Keratinocyte (primary cell): ENCODE results near the gene ASCL4. TPM values are rescaled to one million over a fixed set of nuclear protein-coding genes. Genes with fewer than 3 reads are reported as not detected.

Experiments used
- DNase-seq: peaks from one replicate; pipeline ENCODE4 v3.0.0-alpha.2; 2011; ENCODE audit warnings: low read depth, missing footprints, low spot score
- FAIRE-seq: peaks from 2 replicates; lab custom pipeline; 2011; peaks lifted over from hg19 to GRCh38; lab: Jason Lieb, UNC
- H2AFZ ChIP-seq: 2 replicates; pipeline ENCODE4 v1.6.0; 2012; ENCODE audit warnings: low read length, control low read depth, inconsistent platforms; ENCODE audit not compliant: control insufficient read depth
- H3K27ac ChIP-seq: 2 replicates; pipeline ENCODE4 v1.5.1; 2011; ENCODE audit warnings: low read length; ENCODE audit not compliant: control insufficient read depth, insufficient read depth
- H3K27me3 ChIP-seq: 3 replicates; pipeline ENCODE4 v1.6.0; 2011; ENCODE audit warnings: low read length; ENCODE audit not compliant: control insufficient read depth, insufficient read depth; ENCODE audit errors: extremely low read depth
- H3K36me3 ChIP-seq, 2 experiments: 2 replicates in 1 of 2; 3 replicates in 1 of 2; pipeline ENCODE4 v1.5.1; 2011; ENCODE audit warnings: low read length in 2 of 2, mild to moderate bottlenecking in 1 of 2; ENCODE audit not compliant: control insufficient read depth in 2 of 2, insufficient read depth in 2 of 2; ENCODE audit errors: extremely low read depth in 1 of 2
- H3K4me1 ChIP-seq: 3 replicates; pipeline ENCODE4 v1.5.1; 2011; ENCODE audit warnings: low read length; ENCODE audit not compliant: control insufficient read depth, insufficient read depth; ENCODE audit errors: extremely low read depth
- H3K4me2 ChIP-seq: 3 replicates; pipeline ENCODE4 v1.6.0; 2011; ENCODE audit warnings: low read depth, low read length; ENCODE audit not compliant: control insufficient read depth, insufficient read depth; ENCODE audit errors: extremely low read depth
- H3K4me3 ChIP-seq, 3 experiments: fragments of 200-600 bp in 1 of 3; sonication (generic) in 1 of 3; 2 replicates in 2 of 3; 3 replicates in 1 of 3; pipeline ENCODE4 v1.5.1; 2011 to 2016; ENCODE audit warnings: low read length in 3 of 3, mild to moderate bottlenecking in 3 of 3, control low read depth in 2 of 3, inconsistent platforms in 1 of 3, low read depth in 1 of 3, mixed read lengths in 1 of 3, mixed run types in 1 of 3, moderate library complexity in 1 of 3; ENCODE audit not compliant: control insufficient read depth in 2 of 3, insufficient read depth in 2 of 3; ENCODE audit errors: extremely low read depth in 1 of 3
- H3K79me2 ChIP-seq: 2 replicates; pipeline ENCODE4 v1.6.0; 2012; ENCODE audit warnings: low read length; ENCODE audit not compliant: control insufficient read depth, insufficient read depth
- H3K9ac ChIP-seq: 3 replicates; pipeline ENCODE4 v1.6.0; 2011; ENCODE audit warnings: low read length; ENCODE audit not compliant: control insufficient read depth, insufficient read depth; ENCODE audit errors: extremely low read depth
- H3K9me1 ChIP-seq: 3 replicates; pipeline ENCODE4 v1.6.0; 2011; ENCODE audit warnings: low read length; ENCODE audit not compliant: control insufficient read depth, insufficient read depth; ENCODE audit errors: extremely low read depth
- H3K9me3 ChIP-seq: 2 replicates; pipeline ENCODE4 v1.5.1; 2012; ENCODE audit warnings: low read depth, low read length; ENCODE audit not compliant: control insufficient read depth
- H4K20me1 ChIP-seq: 3 replicates; pipeline ENCODE4 v1.6.0; 2011; ENCODE audit warnings: low read length; ENCODE audit not compliant: control insufficient read depth, insufficient read depth; ENCODE audit errors: extremely low read depth
- EZH2 ChIP-seq: IDR thresholded peaks from one replicate; pipeline ENCODE4 v1.6.1; 2012; ENCODE audit warnings: inconsistent platforms, mild to moderate bottlenecking, low read length, moderate library complexity
- dilution Hi-C: fragments of 300-500 bp; cut with MboI; formaldehyde crosslinking; loops from one replicate; pipeline ENCODE4 v1.7.0; 2020; ENCODE audit warnings: low sequenced_read_pairs; ENCODE audit not compliant: extremely low pct_ligation_motif_present
- polyA plus RNA-seq, 5 experiments: library from polyadenylated mRNA; depleted of rRNA in 3 of 5; stranded (reverse) in 3 of 5; stranded (forward) in 1 of 5; unstranded in 1 of 5; fragments of >200 nt; gene quantifications; 1 replicate in 1 of 5; 2 replicates in 3 of 5; 3 replicates in 1 of 5; pipeline versions ENCODE4 v1.2.1 to v1.2.3, GENCODE V29; 2011 to 2012; ENCODE audit warnings: missing spikeins in 2 of 5, low read depth in 1 of 5, low replicate concordance in 1 of 5
- TF ChIP-seq, protein P1 (sequence below), 3 experiments: IDR thresholded peaks in 1 of 3; conservative IDR thresholded peaks in 1 of 3; optimal IDR thresholded peaks in 1 of 3; 2 replicates in 2 of 3; 3 replicates in 1 of 3; pipeline versions ENCODE3 to v1.5.1; 2011; ENCODE audit warnings: low read length in 3 of 3, mild to moderate bottlenecking in 3 of 3, moderate library complexity in 2 of 3, control low read depth in 1 of 3, inconsistent platforms in 1 of 3; ENCODE audit not compliant: insufficient read depth in 2 of 3; ENCODE audit errors: extremely low read depth in 1 of 3

ASCL4 gene
- polyA plus RNA-seq, 1 donor (not counting 4 experiments of a cell fraction or from before 2014, with no cell fraction given): not detected

DNA sequence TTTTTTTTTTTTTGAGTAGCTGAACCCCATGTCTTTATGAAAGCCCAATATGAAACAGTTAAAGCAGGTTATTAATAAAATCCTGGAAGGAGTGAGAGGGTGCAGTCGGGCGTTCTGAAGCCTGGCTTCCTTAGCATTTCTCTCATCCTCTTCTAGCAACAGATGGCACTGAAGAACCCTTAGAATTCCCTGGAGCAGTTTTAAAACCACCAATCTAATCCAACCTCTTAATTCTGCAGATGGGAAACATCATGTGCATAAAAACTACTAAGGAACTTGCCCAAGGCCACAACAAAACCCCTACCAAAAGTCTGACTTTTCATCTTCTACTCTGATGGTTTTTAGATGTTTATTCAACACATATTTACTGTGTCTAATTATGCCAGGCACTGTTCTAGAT is 38.7 kb upstream of the ASCL4 start:
- Histone ChIP-seq H3K9me3 (no peaks in the 10 kb centered on the region), H3K27me3 (no peaks in the 10 kb centered on the region), H4K20me1 (peaks cover 2% of the 10 kb centered on the region), H3K9ac (no peak overlapping the region), H3K9me1 (no peaks in the 10 kb centered on the region), H2AFZ (no peak overlapping the region), H3K4me1 (no peaks in the 10 kb centered on the region), H3K36me3 (peaks cover 40 to 48% of the 10 kb centered on the region in 2 experiments), H3K4me2 (no peak overlapping the region), H3K27ac (no peak overlapping the region), H3K79me2 (no peaks in the 10 kb centered on the region), H3K4me3 (no peak overlapping the region)
- dilution Hi-C loops: no loop called here
- DNase-seq (no peak), FAIRE-seq (no peak)
- TF ChIP-seq, protein P1, sequence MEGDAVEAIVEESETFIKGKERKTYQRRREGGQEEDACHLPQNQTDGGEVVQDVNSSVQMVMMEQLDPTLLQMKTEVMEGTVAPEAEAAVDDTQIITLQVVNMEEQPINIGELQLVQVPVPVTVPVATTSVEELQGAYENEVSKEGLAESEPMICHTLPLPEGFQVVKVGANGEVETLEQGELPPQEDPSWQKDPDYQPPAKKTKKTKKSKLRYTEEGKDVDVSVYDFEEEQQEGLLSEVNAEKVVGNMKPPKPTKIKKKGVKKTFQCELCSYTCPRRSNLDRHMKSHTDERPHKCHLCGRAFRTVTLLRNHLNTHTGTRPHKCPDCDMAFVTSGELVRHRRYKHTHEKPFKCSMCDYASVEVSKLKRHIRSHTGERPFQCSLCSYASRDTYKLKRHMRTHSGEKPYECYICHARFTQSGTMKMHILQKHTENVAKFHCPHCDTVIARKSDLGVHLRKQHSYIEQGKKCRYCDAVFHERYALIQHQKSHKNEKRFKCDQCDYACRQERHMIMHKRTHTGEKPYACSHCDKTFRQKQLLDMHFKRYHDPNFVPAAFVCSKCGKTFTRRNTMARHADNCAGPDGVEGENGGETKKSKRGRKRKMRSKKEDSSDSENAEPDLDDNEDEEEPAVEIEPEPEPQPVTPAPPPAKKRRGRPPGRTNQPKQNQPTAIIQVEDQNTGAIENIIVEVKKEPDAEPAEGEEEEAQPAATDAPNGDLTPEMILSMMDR (optimal IDR thresholded peaks at IDR 0.05 in 1 of 3, IDR thresholded peaks at IDR 0.05 in 1 of 3, conservative IDR thresholded peaks at IDR 0.05 in 1 of 3; ENCODE audit: extremely low read depth in 1 of 3, insufficient read depth in 2 of 3, low read length in 3 of 3): no peak
- TF ChIP-seq EZH2: no peak

DNA sequence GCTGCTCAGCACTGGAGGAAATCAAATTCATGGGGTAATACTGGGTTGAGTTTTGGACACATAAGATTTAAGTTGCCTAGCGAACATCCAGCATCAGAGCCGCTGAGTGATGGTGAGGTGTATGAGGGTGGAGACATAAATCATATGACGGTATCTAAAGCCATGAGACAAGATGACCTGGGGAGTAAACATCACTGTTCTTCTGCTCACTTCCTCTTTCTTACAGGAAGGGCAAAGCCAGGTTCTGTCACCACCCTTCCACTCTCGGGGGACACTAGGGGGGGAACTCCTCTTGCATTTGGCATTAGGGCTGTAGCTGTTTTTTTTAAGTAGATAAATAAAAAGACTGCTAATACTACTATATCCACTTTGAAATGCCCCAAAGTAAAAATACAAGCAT is 37.6 kb upstream of the ASCL4 start:
- TF ChIP-seq, protein P1 (optimal IDR thresholded peaks at IDR 0.05 in 1 of 3, IDR thresholded peaks at IDR 0.05 in 1 of 3, conservative IDR thresholded peaks at IDR 0.05 in 1 of 3; ENCODE audit: extremely low read depth in 1 of 3, insufficient read depth in 2 of 3, low read length in 3 of 3): no peak
- no peak for TF ChIP-seq EZH2
- H3K9me3 ChIP-seq: no peaks in the 10 kb centered on the region
- H2AFZ ChIP-seq: no peak overlapping the region
- H3K79me2 ChIP-seq: no peaks in the 10 kb centered on the region
- H3K27me3 ChIP-seq: no peaks in the 10 kb centered on the region
- no peak overlapping the region for H3K27ac ChIP-seq
- H4K20me1 ChIP-seq: peaks cover 2% of the 10 kb centered on the region
- H3K9ac ChIP-seq: no peak overlapping the region
- dilution Hi-C loops: no loop called here
- FAIRE-seq (no peak), DNase-seq (no peak)
- H3K36me3 ChIP-seq: peaks cover 51 to 56% of the 10 kb centered on the region in 2 experiments
- no peaks in the 10 kb centered on the region for H3K4me1 ChIP-seq
- H3K9me1 ChIP-seq: no peaks in the 10 kb centered on the region
- no peak overlapping the region for H3K4me3 ChIP-seq
- H3K4me2 ChIP-seq: no peak overlapping the region
